ENCODE measurements around the gene RAMP1.

The RAMP1 gene

DNA sequence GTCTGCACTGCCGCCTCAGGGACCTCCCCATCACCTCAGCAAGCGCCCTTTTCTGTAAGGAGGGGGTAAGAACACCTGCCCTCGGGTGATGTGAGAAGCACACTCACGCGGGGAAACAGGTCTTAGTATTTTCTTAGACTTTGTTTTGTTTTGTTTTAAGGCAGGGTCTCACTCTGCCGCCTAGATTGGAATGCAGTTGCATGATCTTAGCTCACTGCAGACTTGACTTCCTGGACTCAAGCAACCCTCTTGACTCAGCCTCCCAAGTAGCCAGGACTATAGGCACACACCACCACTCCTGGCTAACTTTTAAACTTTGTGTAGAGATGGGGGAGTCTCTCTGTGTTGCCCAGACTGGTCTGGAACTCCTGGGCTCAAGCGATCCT lies 37.1 kb downstream of the RAMP1 start:
- DNase-seq = no peak

DNA sequence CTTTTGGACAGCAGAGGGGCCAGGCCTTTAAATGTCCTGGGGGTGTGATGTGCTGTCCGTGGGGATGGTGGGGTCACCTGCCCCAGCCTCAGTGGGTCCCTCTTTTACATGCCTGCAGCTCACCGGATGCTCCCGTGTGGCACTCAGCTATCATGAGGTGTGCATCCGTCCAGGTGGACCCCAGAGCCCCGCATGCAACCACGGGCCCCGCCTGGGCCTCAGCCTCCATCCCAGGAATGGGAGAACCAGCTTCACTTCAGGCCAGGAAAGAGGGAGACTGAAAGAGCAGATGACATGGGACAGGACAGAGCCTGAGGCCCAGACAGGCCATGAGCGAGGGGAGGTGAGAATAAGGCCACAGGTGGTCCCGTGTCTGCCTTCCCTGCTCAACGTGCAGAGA lies 37.5 kb downstream of the RAMP1 start:
- DNase-seq = no peak

DNA sequence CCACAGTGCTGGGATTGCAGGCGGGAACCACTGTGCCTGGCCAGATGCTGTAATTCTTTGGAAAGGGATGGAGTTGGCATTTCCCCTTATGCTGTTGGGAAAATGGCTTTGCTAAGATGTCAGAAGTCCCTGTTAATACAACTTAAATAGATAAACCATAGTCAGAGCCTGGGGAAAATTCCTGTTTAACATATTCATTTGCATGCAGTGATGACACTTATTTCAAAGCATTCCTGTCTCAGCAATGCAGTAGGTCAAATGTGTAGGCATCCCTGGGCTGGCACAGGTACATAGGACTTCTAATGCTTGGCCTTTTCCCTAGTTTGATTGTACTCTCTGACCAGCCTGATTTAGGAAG lies 38.6 kb downstream of the RAMP1 start:
- no peak for DNase-seq

DNA sequence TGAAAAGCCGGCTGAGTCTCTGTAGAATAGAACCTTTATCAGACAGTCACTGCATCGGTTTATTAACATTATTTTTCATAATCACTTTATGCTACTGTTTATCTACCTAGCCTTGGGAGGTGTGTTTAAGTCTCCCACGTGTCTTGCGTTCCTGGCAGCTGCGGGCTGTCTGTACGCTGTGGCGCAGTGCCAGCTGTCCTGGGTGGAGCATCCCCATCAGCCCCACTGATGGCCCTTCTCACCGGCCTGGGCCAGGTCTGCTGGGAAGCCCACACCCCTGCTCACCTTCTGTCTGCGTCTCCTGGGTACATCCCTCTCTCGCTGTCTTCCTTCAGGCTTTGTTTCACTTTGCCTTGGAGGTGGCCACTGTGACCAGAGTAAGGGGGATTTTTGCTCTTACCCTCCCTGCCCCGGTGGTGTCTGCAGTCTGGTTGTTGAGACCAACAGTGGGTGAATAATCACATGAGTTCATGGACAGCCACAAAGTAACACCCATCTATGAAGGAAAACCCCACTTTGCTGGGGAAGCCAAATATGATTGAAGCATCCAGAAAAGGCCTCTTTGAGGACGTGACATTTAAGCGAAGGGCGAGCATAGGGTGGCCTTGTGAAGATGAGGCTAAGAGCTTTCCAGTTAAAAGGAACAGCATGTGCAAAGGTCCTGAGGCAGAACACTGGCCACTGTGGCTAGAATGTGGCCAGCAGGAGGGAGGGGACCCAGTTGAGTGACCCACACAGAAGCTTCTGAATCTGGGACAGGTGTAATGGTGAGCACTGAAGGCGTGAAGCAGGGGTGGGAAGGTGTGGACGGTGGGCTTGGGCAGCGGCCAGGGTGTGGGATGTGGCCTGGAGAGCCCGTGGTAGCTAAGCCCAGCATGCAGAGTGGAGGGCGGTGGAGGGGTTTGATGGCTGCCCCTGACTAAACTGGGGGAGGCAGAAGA lies 41.7 kb downstream of the RAMP1 start:
- peak; percentile 21 for DNase-seq

DNA sequence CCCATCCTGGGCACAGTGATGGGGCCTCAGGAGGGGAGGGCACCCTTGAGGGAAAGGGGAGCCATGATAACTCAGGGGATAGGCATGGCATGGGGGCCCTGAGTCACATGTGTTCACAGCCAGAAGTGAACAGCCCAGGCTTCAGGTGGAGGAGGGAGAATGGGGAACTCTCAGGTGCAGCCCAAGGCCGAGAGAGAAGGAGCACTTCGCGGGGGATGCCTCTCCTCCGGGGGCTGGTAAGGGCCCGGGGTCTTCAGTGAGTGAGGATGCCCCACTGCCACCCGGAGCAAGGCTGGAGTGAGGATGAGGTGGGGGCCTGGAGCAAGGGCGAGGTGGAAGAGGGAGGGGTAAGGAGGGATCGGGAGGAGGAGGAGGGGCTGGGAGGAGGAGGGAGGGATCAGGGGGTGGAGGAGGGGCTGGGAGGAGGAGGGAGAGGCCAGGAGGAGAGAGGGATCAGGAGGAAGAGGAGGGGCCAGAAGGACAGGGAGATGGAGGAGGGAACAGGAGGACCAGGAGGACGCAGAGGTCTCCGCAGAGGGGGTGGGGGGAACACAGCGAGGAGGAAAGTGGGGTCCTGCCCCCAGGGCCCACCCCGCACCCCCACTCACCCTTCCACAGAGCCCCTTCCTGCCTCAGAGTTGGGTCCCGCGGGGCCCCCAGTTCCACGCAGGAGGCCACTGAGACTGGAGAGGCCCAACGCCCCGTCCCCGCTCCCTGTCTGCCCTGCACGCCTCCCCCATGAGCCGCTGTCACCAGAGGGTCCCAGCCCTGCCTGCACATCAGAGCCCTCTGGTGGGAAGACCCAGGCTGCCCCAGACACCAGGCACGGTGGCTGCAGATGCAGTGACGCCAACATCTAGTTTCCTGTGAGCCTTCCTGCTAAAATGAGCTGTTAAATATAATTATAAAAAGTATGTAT lies 42.8 kb downstream of the RAMP1 start:
- no peak for DNase-seq

DNA sequence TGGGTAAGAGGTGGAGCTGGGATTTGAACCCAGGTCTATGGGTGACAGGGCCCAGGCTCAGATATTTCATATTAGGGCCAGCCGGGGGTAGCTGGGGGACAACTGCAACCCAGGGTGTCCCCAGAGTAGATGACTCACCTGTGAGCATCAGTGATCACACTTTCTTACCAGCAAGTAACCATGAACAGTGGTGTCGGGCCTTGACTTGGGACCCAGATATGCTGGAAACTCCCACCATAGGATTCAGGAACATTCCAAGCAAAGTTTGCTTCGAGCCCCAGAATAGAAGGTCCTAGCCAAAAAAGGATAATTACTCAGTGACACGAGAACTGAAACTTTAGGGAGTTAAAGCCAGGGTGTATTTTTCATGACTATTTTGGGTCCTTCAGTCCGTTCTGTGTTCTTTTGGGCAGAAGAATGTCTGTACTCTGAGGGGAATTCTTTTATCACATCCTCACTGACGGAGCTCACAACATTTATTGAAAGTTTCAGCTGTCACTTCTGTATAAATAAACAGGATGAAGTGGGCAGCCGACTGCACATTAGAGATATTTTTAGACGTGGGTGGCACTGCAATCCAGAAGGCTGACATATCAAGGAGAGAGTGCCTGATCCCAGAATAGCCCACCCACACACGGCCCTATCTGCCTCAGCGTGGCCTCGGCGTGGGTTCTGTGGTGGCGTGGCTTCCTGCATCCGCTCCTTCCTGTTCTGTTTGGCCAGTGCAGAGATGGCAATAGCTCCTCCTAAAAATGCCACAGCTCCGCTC lies 45.6 kb downstream of the RAMP1 start:
- DNase-seq = no peak

DNA sequence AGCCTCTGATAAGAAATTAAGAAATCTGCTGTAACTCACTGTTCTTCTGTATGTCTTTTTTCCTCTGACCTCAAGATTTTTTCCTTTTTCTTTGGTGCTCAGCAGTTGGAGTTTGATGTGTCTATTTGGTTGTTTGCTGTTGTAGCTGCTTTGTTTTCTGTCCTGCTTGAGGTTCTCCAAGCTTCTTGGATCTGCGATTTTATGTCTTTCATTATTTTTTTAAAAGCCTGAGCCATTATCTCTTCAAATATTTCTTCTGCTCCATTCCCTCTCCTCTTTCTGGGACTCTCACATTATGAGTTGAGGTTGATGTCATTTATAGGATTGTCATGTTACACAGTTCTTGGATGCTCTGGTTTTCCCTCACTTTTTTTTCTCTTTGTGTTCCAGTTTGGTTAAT lies 47.7 kb downstream of the RAMP1 start:
- DNase-seq = no peak

DNA sequence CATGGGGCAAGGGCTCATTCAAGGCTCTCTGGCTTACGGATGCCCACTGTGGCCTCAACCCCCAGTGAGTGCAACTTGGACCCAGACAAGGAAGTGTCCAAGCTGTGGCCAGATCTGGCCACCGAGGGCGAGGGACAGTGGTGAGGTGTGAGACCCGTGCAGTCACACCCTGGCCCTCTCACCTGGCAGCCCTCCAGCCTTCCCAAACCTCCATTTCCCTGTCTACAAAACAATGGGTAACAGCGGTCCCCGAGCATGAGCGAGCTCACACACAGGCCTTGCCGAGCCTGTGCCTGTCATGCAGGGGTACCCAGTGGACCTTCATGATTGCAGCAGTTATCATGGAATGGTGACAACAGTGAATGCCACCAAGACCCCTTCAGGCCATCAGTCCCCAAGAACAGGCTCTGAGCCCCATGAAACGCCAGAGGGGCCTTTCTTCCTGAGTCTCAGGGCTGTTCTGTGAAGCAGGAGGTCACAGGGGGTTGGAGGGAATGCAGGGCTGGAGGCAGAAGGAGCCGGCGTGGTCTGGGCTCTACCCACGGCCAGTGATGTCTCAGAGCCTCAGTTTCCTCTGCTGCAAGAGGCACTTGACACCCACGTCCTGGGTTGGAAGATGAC lies 49.8 kb downstream of the RAMP1 start:
- no peak for DNase-seq

DNA sequence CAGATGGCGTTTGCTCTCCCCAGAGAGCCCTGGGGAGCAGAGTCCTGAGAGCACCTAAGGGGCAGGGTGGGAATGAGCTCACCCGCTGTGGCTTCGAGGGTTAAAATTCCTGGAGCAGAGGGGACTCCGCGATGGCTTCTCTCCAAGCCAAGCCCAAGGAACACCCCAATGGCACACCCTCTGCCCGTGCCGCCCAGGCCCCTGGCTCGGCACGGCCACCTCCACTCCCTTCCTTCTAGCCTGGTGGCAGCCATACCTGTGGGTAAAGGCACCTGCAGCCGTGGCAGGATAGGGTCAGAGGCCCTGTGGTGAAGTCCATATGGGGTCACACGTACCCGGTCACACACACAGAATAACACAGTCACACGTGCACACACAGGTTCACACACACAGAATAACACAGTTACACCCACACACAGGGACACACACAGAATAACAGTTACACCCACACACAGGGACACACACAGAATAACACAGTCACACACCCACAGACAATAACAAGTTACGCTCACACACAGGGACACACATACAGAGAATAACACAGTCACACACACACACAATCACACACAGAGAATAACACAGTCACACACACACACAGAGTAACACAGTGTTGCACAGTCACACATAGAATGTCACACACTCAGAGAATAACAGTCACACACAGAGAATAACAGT lies 50.5 kb downstream of the RAMP1 start:
- DNase-seq = no peak

DNA sequence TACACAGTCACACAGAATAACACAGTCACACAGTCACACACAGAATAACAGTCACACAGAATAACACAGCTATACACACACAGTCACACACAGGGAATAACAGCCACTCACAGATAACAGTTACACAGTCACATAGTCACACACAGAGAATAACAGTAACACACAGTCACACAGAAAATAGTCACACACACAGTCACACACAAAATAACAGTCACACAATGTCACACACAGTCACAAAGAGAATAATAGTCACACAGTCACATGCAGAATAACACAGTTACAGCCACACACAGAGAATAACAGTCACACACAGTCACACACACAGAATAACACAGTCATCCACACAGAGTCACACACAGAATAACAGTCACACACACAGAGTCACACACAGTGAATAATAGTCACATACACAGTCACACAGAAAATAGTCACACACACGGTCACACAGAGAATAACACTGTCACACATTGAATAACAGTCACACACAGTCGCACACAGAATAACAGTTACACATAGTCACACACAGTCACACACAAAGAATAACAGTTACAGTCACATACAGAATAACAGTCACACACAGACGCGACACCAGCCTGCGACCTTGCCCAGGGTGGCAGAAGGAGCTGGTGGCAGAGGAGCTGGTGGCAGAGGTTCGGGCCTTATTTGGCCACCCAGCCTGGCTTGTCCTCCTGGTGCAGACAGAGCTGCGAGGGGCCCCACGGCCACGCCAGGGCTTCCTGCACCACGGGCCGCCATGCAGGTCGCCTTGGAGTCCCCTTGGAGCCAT lies 51.3 kb downstream of the RAMP1 start:
- DNase-seq = no peak

DNA sequence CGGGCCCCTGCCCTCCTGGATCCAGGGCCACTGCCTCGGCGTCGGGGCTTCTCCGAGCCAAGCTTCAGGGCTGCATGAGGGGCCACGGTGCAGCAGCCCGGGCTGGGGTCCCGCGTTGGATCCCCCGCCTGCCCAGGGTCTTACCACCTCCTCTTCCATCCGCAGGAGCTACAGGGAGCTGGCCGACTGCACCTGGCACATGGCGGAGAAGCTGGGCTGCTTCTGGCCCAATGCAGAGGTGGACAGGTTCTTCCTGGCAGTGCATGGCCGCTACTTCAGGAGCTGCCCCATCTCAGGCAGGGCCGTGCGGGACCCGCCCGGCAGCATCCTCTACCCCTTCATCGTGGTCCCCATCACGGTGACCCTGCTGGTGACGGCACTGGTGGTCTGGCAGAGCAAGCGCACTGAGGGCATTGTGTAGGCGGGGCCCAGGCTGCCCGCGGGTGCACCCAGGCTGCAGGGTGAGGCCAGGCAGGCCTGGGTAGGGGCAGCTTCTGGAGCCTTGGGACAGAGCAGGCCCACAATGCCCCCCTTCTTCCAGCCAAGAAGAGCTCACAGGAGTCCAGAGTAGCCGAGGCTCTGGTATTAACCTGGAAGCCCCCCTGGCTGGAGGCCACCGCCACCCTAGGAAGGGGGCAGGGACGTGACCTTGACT lies 52.1 kb downstream of the RAMP1 start:
- no peak for DNase-seq

DNA sequence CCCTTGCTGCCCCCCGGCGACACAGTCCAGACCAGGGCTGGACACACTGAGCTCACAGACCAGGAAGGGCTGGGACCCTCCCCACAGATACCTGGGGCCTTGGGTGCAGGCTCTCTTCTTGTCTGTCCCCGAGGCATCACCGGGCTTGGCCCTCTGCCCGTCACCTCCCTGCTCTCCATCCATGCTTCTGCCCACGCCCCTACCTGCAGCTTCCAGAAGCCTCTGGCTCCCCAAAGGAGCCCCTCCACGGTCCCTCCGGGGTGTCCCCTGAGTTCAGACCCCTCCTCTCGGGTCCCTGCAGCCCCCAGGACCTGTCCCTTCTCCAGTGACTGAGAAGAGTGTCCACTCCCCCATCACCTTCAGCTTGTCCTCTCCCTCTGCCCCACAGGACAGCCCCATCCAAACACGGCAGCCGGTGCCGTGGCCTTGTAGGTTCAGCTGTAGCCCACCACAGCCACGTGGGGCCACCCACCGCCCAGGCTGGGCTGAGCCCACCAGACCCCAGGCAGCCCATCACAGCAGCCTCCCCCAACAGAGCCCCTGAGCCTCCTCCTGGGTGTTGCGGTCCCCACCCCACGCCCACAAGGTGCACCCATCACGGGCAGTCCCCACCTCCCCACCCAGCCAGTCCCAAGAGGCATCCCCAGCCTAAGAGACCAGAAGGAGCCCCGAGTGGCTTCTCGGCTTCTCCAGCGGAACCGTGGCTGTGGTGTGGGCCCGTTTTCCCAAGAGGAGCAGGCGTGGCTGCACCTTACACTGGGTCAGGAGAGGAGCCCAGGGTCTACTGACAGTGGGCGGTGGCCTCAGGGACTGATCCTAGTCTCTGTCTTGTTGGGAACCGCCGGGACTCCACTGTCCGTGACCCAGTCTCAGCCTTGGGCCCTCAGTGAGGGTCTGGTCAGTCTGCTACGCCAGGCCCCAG lies 53.1 kb downstream of the RAMP1 start:
- DNase-seq = no peak

DNA sequence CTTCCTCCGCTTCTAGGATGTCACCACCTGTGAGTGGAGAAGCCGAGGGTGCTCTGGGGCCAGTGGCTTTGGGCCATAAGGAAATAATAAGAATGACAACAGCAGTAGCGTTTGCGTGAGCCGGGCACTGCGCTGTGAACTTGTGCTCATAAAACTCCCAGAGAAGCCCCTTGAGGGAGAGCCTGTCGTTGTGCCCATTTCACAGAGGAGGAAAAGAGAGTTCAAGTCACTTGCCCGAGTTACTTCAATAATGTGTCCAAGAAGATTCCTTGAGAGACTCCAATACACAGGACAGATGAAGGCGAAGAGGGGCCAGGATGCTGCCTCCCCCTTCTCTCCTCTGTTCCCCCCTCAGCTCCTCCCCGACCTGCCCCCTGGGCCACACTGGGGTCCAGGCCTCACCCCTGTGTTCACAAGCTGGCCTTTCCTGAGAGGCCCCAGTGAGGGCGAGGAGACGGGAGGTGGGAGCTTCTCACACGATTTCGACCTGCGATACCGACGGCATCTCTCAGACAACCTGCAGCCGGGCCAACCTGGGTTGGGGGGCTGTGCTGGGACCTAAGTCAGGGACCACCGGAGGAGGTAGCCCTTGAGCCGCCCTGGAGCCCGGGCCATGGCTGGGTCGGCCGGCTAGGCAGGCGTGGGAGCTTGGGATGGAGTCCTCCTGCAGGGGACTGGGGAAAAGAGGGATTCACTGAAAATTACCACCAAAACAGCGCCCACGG lies 53.9 kb downstream of the RAMP1 start:
- no peak for DNase-seq

DNA sequence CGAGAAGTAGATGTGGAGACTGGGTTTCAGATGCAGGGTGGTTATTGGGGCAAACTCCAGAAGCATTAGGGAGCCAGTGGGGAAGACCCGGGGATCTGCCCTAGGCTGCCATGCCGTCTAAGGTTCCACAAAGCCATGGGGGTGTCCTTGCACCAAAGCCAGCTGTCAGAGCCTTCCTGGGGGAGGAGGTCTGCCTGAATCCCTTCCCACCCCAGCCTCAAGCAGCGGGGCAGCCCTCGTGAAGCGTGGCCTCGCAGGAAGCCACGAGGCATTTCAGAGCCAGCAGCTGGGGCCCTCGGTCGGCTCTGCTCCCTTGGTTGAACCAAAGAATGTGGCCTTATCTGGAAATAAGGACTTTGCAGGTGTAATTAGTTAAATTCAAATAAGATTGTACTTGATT lies 56.2 kb downstream of the RAMP1 start:
- DNase-seq = no peak

DNA sequence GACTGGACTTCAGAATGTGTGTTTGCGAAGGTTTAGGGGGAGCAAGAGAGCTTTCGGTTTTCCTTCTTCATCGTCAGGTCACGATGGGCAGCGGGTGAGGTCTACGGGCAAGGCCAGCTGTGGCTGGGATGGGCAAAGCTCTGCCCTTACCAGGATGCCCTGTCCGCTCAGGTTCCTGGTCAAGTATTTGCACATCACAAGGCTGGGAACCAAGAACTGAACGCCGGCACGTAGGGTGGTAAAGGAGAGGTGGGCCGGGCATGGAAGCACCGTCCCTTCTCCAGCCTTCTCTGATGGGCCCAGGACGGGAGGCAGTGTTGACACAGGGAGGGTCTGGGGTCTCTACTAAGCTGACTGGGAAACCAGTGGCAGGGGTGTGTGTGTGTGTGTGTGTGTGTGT lies 56.9 kb downstream of the RAMP1 start:
- no peak for DNase-seq

DNA sequence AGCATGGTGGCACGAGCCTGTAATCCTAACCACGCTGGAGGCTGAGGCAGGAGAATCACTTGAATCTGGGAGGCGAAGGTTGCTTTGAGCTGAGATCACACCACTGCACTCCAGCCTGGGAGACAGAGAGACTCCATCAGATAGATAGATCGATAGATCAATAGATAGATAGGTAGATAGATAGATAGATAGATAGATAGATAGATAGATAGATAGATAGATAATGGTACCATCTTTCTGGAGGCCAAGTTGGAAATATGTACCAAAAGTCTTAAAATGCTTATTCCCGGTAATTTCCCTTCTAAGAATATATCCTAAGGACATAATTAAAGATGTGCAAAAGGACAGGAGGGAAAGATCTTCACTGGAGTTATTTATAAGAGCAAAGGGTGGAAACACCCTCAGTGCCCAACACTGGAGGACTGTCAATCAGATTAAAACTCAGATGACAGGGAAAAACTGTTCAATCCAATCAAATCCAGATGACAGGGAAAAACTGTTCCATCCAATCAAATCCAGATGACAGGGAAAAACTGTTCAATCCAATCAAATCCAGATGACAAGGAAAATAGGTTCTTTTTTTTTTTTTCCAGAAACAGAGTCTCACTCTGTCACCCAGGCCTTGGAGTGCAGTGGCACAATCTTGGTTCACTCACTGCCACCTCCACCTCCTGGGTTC lies 58.4 kb downstream of the RAMP1 start:
- DNase-seq = no peak

DNA sequence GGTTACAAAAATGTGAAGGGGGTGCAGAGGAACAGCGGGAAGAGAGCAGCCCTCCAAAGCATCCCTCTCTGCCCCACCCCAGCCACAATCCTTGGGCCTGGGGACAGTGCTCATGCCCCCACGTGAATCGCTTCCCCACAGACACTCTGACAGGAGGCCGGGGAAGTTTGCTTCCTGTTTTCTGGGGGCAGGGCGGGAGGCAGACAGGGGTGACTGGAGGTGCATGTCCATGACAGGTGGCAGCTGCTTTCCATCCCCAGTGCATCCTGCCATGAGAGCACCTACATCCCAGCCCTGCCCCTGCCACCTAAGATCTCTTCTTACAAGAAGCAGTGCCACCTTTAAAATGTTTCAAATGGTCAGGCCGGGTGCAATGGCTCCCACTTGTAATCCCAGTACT lies 60.2 kb downstream of the RAMP1 start:
- DNase-seq = no peak

DNA sequence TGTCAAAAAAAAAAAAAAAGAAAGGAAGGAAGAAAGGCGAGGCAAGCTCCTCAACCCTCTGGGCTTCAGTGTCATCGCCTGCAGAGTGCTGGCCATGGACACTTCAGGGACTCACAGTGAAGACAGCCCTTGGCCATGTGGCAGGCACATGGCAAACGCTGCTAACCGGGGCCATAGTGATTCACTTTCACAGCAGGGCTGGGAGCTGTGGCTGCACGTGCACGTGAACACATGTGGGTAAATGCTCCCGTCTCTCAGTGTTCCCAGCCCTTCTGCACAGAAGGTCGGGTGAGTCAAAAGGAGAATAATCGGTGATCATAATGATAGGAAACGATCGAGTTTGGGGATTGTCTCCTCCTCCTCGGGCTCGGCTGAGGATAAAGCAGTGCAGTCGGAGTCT lies 61.2 kb downstream of the RAMP1 start:
- DNase-seq = no peak

All from COR-L47 (cell line).